IPS-NIHi11 (cell line): ENCODE results near the gene CPPED1.
"Not testable (repeated sequence)": the region's sequence is repeated elsewhere in the genome, so short reads cannot be mapped to it uniquely, and the experiment has no call there.

ENCODE experiments used
- DNase-seq: peaks from one replicate; pipeline ENCODE4 v3.0.0; 2012; ENCODE audit warnings: mixed read lengths, low spot score

The CPPED1 gene

DNA sequence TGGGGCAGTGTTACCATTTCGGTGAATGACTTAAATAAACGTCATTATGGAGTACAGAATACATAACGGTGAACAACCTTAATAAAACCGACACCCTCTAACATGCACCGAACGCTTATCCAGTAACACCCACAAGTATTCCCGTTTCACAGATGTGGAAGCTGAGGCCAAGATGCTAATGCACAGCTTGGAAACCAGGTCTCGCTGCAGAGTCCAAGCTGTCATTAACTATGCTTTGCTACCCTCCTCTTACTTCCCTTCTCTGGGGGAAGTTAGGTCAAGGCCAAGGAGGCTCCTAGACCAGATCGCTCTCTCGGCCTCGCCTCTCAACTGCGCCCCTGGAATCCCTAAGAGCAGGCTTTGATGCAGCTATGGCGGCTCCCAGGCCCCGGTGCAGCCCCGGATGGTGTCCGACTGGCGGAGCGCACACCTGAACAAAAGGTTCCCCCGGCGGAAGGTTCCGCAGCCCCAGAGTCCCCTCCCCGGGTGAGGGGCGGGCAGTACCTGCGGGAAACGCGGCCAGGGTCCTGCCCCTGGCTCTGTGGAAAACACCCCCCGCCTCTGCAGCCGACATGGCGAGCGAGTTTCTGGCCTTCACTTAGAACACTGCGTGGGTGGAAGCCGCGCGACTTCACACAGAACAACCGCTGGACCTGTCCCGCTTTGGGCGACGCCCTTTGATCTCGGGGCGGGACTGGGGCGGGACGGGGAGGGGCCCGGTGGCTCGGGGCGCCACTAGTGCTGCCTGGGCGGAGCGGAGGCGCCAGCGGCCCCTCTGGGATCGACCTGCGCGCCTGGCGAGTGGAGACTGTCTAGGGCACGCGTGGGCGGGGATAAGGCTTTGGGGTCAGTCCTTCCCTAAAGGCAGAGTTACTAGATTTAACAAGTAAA is at the start of gene CPPED1:
CPPED1 (minus strand) TSS at position 685 of the 891 bp plus-strand sequence; CDS start at position 574, 111 bp downstream.
- DNase-seq = peak; percentile 97

- DNase-seq = no peak
Observed at GRCh38 chr16:12850186-12850585, 46.5 kb upstream of the CPPED1 start.

DNA sequence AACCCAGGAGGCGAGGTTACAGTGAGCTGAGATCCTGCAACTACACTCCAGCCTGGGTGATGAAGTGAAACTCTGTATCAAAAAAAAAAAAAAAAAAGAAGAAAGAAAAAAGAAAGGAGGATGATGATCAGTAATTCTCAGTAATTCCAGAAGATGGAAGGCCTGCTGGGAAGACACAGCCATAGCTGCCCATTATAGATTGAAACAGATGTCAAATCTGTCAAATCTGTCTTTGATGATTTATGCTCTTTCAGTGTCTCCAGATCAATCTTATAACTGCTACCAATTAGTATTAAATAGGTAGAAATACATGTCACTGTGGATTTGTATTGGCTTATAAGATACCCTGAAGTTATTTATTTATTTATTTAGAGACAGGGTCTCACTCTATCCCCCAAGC is 42.9 kb upstream of the CPPED1 start:
- no peak for DNase-seq

GRCh38 chr16:12845282-12845681 is 41.6 kb upstream of the CPPED1 start:
- no peak for DNase-seq

DNA sequence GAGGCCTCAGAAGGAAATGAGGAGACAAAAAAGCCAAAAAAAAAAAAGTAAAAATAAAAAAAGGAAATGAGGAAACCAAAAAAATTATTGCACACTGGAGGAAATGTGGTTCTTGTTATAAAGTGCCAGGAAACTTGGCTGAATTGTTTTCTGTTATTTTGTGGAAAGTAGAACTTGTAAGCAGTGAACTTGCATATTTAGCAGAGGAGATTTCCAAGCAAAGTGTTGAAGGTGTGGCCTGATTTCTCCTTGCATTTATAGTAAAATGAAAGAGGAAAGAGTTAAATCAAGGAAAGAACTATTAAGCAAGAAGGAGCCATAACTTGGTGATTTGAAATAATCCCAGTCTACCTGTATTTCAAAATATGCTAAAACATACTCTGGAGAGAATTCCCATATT is 34.1 kb upstream of the CPPED1 start:
- DNase-seq = no peak

- DNase-seq = no peak
Observed at GRCh38 chr16:12837291-12837690, 33.6 kb upstream of the CPPED1 start.

DNA sequence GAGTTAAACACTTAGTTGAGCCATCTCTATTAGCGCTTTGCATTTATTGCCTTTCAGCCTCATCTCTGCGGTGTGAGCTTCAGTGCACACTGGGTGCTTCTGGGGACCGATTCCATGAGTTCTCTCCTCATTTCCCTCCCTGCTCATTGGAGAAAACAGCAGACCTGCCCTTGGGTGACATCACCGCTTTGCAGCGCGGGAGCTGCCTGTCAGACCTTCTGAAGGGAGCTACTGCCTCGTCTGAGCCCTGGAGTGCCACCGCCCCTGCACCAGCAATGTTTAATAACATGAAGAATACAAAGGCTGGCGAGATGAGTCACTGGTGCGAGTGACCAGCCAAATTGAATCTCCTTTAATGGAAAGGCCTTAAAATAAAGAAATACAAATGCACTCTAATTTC is 30.2 kb upstream of the CPPED1 start:
- DNase-seq = peak; percentile 26

DNA sequence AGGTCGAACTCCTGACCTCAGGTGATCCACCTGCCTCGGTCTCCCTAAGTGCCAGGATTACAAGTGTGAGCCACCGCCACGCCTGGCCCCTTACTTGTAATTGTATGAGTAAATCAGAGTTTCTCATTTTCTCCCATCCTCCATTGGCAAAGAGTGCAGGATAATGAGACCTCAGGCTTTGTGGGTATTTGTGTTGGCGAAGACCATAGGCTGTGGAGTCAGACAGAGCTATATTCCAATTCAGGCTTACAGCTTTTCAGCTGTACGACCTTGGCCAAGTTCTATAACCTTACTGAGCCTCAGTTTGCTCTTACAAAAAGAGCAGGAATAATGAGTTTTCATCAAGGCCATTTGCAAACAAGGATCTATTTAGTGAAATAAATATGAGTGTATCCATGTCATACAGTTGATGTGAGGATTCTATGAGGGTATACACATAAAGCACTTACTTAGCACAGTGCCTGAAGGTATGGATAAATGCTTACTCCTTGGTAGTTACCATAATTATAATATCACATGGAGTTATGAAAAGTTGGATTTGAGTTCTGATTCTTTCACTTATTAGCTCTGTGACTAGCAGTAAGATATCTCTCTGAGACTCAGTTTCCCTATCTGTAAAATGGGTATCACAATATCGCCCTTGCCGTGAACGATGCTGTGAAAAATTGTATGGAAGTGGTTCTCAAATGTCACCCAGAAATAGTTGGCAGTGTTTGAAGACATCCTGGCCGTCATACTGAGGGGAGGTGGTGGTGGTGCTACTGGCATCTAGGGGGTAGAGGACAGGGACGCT is 25.6 kb upstream of the CPPED1 start:
- no peak for DNase-seq

DNA sequence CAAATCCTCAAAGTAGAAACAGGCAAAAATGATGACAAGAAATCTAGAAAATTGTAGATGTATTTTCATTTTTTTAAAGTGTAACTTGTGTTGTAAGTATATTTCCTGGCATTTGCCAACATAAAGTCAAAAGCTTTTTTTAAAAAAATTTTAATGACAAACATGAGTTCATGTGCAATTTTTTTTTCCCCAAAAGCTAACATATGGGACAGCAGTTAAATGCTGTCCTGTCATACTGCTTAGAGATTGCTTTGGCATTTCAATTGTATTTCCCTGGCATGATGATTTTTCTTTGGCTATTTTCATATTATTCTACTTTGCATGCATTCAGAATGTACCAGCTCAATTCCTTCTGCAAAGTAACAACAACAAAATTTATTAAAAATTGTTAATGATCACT is 24.5 kb upstream of the CPPED1 start:
- DNase-seq = no peak

DNA sequence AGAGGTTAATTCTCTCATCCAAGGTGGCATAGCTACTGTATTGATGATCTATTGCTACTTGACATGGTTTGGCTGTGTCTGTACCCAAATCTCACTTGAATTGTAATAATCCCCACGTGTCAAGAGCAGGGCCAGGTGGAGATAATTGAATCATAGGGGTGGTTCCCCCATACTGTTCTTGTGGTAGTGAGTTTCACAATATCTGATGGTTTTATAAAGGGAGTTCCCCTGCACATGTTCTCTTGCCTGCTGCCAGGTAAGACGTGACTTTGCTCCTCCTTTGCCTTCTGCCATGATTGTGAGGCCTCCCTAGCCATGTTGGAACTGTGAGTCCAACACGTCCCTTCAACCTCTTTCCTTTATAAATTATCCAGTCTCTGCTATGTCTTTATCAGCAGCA is 22.9 kb upstream of the CPPED1 start:
- no peak for DNase-seq

GRCh38 chr16:12819126-12820117 is 15.7 kb upstream of the CPPED1 start:
- DNase-seq = peak; percentile 87

DNA sequence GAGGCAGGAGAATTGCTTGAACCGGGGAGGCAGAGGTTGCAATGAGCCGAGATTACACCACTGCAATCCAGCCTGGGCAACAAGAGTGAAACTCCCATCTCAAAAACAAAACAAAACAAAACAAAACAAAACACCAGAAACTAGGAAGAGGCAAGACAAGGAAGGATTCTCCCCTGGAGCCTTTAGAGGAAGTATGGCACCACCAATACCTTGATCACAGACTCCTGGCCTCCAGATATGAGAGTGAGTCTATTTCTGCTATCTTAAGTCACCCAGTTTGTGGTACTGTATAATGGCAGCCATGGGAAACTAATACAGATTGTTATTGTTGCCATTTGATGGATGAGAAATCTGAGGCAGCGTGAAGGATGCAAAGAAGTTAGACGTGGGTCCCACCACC is 14.6 kb upstream of the CPPED1 start:
- no peak for DNase-seq

- DNase-seq = not testable (repeated sequence)
Observed at GRCh38 chr16:12816791-12817214, 13.1 kb upstream of the CPPED1 start.

GRCh38 chr16:12815361-12815760 is 11.7 kb upstream of the CPPED1 start:
- no peak for DNase-seq

DNA sequence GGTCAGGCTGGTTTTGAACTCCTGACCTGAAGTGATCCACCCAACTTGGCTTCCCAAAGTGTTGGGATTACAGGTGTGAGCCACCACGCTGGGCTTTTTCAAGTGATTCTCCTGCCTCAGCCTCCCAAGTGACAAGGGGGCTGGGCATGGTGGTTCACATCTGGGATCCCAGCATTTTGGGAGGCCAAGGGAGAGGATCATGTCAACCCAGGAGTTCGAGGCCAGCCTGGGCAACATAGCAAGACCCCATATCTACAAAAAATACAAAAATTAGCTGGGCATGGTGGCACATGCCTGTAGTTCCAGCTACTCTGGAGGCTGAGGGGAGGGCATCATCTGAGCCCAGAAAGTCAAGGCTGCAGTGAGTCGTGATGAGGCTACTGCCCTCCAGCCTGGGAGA is 10.0 kb upstream of the CPPED1 start:
- DNase-seq = not testable (repeated sequence)

- not testable (repeated sequence) for DNase-seq
Observed at GRCh38 chr16:12813321-12813720, 9.6 kb upstream of the CPPED1 start.

DNA sequence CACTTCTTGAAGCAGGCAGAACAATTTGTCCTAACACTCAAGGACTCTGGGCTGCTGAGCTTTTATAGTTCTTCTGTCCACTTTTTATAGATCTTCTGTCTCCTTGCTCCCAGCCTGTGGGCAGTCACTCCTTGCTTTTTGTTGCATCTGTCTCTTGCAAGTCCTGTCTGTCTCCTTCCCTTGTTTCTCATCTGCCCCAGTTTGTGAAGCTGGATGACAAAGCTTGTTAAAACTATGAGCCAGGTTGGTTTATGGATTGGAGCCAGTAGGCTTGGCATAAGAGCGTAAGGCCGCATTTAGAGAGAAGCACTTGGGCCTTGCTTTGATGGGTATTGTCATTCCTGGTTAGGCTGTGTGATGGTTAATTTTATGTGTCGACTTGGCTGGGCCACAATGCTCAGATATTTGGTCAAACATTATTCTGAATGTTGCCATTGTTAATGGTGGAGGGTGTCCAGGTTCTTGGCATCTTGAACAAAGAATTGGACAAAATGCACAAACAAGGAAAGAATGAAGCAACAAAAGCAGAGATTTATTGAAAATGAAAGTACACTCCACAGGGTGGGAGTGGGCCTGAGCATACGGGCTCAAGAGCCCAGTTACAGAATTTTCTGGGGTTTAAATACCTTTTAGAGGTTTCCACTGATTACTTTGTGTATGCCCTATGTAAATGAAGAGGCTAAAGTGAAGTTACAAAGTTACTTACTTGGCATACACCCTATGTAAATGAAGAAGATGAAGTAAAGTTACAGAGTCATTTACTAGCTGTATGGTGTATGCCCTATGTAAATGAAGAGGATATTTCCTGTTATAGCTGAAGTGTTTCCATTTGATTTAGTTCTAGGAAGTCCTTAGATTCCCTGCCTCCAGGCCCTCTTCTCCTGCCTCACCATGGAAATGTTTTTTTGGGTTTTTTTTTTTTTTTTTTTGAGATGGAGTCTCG is 8.0 kb upstream of the CPPED1 start:
- no peak for DNase-seq

GRCh38 chr16:12805066-12805465 is 1.4 kb upstream of the CPPED1 start:
- DNase-seq = no peak

GRCh38 chr16:12804395-12804794 is 708 bp upstream of the CPPED1 start:
- no peak for DNase-seq

GRCh38 chr16:12802661-12803060 is 1.0 kb downstream of the CPPED1 start:
- no peak for DNase-seq

- DNase-seq = no peak
Observed at GRCh38 chr16:12802048-12802447, 1.6 kb downstream of the CPPED1 start.
